GM21447 (cell line): Measurements from ENCODE around the gene JARID2.
"Not testable (repeated sequence)": the region's sequence is repeated elsewhere in the genome, so short reads cannot be mapped to it uniquely, and the experiment has no call there.

ENCODE experiments used
- ATAC-seq: cut with Tn5 transposase; IDR thresholded peaks from one replicate; pipeline ENCODE4 v1.9.1; 2021; ENCODE audit not compliant: unreplicated experiment

The JARID2 gene

DNA sequence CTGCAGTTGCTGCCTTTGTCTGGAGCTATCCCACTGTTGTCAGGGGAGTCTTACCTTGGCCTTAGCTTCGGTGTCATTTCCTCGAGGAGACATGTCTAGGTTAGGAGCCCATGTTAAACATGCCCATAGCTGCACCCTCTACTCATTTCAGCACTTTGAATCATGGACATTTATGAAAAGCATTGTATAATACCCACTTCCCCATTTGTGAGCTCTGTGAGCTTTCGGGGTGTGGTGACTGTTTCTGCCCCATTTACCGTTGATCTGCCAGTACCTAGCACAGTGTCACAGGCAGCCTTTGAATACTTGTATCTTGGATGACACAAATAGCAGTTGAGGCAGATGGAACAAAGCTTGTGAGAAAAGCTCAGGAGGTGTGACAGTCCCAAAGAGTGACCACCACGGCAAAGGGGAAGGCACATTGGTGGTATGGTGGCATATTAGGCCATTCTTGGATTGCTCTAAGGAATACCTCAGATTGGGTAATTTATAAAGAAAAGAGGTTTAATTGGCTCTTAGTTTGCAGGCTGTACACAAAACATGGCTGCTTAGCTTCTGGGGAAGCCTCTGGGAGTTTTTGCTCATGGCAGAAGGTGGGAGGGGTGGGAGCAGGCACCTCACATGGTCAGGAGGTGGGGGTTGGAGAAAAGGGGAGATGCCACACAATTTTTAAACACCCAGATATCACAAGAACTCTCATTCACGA, 42.0 kb downstream of the JARID2 start:
- ATAC-seq, result peak; percentile 99

DNA sequence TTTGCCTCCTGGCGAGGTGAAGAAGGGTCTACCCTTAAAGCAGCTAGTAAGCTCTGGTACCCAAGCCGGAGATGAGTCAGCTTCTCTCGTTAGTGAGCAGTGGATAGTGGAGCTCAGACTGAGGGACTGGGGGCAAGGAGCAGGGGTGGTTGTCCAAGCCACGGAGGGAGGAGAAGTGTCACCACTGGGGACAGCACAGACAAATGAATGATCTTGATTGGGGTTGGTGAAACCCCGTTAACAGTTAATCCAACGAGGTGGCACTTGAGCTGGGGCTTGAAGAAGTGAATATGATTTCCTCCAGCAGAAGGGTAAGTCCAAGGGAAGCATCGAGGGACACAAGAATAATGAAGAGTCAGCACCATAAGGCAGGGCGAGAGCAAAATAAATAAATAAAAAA, 43.0 kb downstream of the JARID2 start:
- ATAC-seq, result no peak

DNA sequence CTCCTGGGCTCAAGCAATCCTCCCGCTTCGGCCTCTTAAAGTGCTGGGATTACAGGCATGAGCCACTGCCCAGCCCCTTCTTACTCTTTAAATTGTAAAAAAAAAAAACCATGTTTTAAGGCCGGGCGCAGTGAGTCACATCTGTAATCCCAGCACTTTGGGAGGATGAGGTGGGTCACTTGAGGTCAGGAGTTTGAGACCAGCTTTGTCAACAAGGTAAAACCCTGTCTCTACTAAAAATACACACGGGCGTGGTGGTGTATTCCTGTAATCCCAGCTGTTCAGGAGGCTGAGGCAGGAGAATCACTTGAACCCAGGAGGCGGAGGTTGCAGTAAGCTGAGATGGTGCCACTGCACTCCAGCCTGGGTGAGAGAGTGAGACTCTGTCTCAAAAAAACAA, 43.6 kb downstream of the JARID2 start:
- ATAC-seq, result not testable (repeated sequence)

DNA sequence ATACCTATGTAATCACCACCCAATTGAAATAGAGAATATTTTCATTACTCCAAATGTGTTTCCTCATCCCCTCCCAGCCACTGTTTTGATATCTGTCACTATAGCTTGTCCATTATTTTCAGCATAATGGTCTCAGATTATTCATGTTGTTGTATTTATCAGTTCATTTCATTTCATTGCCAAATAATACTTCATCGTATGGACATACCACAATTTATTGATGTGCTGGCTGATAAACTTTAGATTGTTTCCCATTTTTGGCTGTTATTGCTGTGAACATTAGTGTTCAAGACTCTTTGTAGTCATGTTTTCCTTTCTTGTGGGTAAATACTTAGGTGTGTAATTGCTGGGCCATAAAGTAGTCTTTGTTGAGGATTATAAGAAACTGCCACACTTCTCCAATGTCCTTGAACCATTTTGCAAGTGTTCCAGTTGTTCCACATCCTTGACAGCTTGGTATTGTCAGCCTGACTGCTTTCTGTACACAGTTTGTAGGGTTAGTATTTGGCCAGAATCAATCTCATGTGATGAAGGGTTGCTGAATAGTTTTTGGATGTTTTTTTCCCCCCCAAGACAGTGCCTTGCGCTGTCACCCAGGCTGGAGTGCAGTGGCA, 44.3 kb downstream of the JARID2 start:
- ATAC-seq, result no peak

DNA sequence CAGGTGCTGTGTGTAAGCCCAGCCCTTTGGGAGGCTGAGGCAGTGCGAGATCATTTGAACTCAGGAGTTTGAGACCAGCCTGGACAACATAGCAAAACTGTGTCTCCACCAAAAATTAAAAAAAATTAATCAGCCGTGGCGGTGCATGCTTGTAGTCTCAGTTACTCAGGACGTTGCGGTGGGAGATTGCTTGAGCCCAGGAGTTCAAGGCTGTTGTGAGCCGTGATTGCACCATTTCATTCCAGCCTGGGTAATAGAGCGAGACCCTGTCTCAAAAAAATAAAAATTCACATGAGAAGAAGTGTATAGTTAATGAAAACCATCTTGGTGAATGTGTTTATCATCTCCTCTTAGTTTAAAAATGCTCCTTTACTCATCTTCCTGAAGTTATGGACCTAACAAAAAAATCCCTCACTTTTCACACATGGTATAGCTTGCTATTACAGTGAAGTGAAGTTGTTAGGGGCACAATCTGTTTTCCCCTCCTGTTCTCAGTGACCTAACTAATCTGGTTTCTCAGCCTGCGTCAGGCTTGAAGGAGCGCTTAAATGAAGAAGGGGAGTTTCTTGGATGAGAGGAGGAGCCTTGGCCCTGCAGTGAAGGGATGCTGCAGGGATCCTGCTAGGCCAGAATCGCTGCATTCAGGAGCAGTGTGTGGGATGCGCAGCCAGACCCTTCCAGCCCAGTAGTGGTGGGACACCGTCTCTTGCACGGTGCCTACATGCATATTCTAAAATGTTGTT, 45.3 kb downstream of the JARID2 start:
- ATAC-seq, result no peak

DNA sequence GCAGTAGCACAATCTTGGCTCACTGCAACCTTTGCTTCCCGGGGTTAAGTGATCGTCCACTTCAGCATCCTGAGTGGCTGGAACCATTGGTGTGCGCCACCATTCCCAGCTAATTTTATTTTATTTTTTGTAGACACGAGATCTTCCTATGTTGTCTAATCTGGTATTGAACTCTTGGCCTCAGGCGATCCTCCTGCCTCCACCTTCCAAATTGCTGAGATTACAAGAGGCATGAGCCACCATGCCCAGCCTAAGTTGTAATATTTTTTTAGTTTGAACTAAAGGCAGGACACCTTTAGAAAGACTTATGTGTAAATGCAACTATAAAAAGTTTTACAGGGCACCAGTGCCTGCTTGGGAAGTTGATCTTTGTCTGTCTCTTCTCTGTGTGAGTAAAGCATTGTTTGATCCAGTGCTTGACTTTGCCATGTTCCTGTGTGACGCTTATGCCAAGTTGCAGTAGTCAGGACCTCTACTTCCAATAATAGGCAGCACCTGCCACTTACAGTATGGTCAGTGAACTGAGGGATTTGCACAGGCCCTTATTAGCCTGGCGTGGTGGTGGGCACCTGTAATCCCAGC, 46.9 kb downstream of the JARID2 start:
- no peak for ATAC-seq

DNA sequence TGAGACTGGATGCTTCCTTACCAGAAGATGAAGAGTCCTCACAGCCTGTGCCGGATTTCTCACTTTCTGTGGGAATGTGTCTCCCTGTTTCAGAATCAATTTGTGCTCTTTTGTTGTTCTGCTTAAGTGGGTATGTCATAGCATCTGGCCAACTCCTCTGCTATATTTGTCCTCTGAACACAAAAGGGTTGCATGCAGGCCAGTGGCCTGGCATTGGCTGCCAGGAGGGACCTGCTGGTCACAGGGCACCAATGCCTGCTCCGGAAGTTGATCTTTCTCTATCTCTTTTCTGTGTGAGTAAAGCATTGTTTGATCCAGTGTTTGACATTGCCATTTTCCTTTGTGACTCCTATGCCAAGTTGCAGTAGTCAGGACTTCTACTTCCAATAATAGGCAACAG, 47.8 kb downstream of the JARID2 start:
- ATAC-seq, result no peak

DNA sequence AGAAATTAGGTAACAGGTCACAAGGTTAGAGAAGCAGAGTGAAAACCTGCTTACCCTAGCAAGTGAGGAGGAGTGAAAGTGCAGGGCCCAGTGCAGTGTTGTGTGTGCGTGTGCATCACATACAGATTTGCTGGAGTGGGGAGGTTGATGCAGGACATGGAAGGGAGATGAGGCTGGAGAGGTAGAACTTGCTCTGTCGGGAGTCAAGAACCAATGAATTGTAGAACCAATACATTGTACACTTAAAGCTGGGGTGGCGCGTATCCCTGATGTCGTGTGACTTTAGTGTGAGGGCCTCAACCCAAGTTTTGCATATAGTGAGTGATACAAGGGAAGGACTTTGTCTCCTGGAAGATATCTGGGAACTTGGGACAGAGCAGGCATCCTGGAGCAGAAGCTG, 48.6 kb downstream of the JARID2 start:
- ATAC-seq, result no peak

DNA sequence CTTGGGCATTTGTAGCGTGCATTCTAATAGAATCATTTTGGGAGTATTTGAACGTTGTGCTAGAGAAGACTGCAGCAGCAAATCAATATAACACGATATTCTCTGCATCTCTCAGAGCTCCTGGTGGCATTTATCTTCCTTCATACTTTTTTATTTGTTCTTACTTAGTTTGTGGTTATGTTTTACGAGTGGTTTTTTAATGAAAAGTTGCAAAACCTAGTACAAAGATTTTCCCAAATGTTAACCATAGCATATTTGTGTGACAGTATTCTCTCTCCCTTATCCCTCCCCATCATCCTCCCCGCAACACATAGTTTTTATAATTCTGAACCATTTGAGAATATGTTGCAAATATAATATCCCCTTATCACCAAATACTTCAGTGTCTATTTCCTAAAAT, 50.4 kb downstream of the JARID2 start:
- ATAC-seq, result no peak

DNA sequence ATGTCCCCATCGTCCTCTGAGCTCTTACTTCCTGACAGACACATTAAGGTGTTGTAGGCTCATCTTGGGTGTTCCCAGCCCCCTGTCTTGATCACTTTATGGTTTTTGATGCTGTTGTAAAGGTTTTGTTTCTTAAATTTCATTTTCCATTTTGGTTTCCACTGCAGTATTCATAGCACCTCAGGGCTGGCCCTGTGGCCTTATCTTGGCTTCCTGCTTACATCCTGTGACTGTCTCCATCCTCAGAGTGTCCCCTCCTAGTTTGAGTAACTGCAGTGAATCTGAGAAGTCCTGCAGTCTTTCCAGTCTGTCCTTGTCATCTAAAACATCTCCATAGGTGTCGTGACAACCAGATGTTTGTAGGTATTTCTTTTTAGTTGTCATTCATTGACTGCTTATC, 50.9 kb downstream of the JARID2 start:
- ATAC-seq, result peak; percentile 58

DNA sequence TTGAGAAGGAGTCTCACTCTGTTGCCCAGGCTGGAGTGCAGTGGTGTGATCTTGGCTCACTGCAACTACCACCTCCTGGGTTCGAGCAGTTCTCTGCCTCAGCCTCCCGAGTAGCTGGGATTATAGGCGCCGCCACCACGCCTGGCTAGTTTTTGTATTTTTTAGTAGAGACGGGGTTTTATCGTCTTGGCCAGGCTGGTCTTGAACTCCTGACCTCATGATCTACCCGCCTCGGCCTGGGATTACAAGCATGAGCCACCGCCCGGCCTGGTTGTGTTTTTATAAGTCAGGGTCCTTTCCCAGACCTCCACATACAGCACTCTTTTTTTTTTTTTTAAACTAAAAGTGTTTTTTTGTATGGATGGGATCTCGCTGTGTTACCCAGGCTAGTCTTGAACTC, 51.3 kb downstream of the JARID2 start:
- ATAC-seq, result not testable (repeated sequence)

DNA sequence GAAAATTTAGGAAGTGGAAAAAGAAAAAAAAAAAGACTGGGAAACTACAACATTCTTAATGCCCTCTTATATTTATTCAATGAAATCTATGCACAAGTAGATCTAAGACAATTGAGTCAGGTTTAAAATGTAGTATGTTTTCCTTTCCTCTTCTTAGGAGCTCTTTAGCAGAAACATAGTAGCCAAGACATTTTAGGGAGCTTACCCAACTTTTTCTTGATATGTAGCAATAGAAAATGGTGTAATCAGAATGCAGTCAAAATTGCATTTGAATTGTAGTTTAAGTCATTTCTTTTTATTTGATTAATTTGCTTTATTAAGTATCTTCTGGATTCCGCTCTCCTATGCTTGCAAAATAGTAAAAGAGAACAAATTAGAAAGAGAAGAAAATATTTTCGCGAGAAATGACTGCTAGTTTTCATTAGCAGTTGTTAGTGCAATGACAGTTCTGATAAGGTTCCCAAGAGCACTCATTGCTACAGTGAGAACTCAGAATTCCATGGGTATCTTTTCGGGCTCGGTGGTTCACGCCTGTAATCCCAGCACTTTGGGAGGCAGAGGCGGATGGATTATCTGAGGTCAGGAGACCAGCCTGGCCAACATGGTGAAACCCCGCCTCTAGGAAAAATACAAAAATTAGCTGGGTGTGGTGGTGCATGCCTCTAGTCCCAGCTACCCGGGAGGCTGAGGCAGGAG, 52.2 kb downstream of the JARID2 start:
- no peak for ATAC-seq

DNA sequence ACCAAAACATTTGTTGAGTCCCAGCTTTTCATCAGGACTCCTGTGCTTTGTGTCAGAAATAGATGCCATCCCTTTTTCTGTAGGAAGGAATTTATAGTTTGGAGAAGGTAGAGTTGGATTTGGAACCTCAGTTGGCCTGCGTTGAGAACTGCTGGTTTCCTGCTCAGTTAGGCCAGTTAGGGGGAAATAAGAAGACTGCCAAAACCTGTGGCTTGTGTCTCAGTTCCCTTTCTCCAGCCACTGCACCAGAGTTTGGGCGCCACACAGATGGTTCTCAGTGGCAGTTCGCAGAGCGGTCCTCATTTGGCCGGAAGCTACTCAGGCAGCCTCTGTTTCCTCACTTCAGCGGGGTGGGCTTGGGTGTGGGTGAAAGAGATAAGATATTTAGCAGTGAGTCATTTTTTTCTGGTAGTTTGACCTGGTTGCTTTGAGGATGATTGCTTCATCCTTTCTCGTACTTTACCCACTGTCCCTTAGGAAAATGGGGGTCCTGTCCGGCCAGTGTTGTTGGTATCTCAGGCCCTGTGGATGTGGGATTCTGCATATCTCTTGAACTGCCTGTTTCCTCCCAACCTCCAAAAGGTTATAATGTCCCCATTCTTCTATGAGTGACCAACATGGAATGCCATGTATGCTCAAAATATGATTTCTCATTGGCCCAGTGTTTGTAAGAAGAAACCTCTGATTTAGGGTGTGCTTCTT, 53.7 kb downstream of the JARID2 start:
- peak; percentile 86 for ATAC-seq

DNA sequence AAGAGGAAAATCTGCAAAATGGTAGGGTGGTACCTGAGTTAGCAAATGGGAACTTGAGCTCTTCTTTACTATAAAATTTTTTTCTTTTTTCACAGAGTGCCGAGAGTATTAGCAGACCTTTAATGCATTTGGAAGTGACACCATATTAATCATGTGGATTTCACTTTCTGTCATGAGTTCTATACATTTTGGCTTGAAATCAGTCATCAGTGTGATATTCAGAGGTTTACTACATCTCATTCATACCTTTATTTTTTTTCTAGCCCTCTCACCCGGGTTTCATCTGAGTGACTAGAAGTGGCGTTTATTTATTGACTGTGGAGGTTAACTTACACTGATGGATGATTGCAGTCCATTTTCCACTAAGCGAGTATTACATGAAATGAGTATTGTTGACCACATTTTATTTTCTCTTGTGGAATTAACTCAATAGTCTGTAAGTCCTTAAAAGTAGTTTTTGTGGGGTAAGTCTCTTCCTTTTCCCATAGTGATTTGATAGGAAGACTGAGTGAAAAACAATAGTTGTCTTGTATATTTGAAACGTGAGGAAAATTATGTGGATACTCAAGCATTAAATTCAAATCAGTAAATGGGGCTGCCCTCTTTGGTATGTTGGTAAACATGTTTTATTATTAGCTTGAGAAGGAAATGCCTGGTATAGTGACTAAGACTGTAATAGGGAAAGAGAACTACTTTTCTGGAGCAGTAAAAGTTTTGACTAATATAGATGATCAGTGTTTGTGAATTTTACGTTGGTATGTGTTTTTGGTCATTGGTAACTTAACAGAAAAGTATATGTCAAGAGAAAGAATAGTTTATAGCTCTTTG, 55.5 kb downstream of the JARID2 start:
- ATAC-seq, result no peak

DNA sequence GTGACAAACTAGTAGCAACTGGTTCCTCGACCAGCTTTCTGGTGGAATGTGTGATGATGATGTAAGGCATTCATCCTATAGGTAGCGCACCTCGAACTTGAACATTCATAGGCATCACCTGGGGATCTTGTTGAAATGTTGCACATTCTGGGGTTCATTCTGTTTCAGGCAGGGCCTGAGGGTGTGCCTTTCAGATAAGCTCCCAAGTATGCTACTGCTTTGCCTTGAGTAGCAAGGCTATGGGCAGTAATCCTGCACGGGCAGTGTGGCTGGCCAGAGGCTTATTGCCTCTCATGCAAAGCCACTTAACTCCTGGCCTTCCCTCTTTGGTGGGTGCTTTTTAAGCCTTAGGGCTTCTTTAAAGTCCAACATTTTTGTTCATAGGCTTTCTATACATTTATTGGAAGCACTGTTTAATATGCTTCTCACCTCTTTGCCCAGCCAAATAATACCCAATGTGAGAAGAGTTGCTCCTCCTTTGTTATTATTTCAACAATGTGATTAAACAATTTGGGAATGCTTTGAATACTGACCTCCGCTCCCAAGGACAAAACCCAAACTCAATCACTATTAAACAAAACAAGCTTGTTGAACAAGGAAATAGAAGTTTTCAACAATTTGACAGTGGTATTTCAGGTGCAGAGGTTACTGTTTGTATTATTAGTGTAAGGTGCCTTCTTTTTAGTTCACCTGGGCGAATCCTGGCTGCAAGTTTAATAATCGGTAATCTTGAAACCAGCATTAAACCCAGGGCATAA, 57.5 kb downstream of the JARID2 start:
- no peak for ATAC-seq

DNA sequence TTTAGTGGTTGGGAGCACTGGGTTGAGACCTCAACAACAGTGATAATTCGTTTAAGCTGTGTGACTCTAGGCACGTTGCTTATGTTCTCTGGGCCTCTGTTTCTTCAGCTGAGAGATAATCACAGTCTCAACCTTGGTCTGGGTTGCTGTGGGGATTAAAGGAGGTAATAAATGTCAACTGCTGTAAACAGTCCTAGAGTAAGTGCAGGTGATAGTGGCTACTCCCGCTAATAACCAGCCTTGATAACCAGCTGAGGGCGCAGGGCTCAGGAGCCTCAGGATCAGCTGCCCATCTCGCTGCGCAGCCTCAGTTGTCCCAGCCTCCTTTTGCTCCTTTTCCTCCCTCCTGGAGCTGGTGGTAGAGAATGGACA, 58.0 kb downstream of the JARID2 start:
- no peak for ATAC-seq

DNA sequence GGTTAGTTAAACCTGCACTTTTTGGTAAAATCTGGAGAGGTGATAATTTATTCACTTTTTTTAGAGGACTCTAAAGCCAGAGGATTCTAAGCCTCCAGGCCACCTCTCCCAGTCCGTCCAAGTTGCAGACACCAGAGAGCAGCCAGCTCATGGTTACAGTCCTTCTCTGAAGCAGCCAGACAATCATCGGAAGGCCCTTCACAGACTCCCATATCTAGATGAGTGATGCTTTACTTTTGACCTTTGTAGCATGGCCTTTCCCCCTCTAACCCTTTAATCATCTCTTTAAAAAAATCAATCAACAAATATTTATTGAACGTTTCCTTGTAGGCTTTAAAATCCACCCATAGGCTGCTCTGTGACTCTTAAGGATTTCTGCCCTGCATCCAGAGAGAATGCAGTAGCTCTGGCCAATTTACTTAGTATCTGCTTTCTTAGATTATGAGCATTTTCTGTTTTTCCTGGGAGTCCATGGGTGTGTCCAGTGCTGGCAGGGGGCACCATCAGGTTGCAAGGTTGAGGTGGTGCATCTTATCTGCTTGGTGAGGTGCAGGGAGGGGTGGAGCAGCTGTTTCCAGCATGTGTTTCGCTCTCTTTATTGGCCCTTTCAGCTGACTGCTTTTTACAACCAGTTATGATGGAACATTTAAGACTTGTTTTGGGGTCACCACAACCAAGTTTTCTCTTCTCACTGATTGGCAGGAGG, 58.6 kb downstream of the JARID2 start:
- no peak for ATAC-seq

DNA sequence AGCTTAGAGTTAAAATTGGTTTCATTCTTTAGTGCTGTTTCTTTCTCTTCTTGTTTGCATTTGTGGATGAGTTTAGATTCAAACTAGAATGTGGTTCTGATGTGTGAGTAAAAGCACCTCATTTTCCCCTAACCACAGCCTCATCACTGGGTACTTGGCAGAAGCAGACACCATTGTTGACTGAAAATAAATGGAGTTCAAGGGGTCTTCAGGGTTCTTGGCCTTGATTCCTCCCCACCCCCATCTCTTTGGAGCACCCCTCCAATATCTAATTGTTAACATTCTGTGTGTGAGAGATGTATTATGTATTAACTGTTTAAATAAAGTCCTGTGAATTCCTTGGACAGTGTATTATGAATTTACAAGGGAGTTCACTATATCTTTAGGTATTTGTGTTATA, 59.6 kb downstream of the JARID2 start:
- ATAC-seq, result peak; percentile 57

DNA sequence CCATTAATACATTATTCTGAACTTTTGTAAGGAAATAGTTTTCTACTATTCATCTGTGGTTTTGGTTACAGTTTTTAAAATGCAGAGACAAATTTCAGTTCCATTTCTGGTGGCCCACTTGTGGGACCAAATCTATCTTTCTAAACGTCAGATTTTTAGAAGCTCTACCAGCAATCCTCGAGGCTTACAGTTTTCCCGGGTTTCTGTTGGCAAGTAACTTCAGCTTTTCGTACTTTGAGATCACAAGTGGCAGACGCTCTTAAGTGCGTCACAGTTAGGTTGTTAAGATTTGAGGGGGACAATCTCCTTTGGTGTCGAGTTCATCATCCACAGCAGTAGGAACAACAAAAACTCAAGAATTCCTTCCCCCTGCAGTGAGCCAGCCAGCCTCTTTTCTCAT, 60.0 kb downstream of the JARID2 start:
- ATAC-seq, result no peak
